HPDE6-E6E7 (cell line): ENCODE measurements around the gene ACOX3.
A peak's percentile ranks its signal among the peaks of the same experiment; 100 is the strongest.

Experiments used
- DNase-seq: peaks from one replicate; pipeline ENCODE4 v3.0.0; 2011; ENCODE audit warnings: missing footprints; ENCODE audit errors: extremely low spot score

Gene ACOX3

DNA sequence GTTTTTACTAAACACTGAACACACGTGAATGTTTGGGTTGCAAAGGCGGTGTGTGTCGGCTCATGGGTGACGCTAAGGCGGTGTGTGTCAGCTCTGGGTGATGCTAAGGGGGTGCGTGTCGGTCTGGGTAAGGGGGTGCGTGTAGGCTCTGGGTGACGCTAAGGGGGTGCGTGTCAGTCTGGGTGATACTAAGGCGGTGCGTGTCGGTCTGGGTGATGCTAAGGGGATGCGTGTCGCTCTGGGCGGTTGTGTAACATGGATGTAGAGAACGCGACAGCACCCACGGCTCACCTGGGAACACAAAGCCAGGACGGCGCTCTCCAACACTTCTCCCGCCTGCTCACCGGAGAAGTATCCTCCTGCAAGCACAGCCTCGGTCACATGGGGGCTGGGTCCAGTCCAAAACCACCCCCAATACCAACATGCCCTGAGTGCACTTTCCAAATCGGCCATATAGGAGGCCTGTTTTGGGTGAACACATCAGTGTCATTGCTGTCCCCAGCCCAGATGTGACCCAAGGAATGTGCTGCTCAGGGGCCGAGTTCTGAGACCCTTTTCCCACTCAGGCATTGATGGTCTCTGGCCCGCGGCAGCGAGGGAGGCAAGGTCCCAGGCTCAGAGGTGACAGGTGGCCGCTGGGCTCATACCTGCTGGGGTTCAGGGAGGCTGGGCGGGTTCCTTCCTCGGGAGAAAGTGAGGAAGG lies 67.1 kb downstream of the ACOX3 start:
- no peak for DNase-seq

DNA sequence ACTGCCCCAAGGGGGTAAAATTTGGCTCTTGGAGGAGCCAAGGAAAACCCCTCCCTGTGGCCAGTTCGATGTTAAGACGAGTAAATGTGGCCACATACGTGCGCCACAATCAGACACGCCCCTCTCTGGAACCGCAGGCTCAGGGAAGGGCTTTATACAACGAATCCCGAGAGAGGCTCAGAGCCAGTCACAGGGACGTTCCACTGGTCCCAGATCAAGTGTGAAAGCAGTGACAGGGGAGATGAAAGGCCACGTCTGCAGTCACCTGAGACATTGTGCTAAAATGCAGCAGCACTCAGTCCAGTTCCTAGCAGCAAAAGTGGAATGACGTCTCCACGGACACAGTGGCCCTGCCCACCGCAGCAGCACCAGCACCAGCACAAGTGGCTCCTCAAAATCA lies 68.0 kb downstream of the ACOX3 start:
- DNase-seq = no peak

DNA sequence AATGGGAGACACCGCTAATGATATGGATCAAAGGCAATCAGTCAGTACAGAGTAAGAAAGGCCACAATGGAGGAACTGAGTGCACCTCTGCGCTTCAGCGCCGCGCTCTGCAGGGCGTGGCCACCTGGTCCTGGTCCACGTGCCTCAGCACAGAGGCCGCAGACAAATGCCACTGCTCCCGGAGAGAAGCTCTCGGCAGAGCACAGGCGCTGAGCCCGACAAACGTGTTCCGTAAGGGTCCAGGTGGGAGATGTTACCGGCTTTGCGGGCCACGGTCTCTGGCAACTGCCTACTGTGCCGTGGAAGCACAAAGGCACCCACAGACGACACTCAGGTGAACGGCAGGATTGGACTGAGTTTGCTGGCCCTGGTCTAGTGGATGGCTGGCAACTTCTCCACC lies 68.9 kb downstream of the ACOX3 start:
- DNase-seq = no peak

DNA sequence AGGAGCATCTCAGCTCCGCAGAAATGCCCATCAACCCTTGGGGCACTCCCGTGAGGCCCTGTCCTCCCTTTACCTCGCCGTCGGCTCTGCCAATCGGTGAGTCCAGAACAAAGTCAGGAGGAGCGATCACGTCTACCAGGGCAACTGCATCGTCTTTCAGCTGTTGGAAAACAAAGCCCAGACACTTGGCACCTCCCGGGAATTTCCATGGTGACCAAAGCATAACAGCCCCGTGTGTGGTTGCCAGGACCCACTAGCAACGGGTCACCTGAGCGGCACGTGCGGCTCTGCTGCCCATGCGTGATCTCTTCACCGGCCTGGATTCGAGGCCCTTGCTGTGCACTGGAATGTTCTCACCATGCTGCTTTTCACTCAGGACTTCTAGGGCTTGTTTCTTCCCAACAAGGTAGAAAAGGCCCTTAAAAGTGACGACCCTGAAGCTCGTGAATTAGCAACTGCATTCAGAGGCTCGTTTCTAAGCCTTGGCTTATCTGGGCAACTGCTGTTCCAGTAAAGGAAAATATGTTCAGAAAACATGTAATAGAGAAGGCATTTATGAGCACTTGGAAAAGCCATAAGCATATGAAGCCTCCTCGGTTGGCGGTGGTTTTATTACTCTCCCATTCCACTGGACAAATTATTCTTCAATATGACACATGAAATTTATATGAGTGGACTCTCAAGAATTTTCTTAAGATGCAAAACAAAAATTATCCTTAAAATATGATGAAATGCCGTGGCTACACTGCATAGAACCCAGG lies 69.5 kb downstream of the ACOX3 start:
- DNase-seq = no peak

DNA sequence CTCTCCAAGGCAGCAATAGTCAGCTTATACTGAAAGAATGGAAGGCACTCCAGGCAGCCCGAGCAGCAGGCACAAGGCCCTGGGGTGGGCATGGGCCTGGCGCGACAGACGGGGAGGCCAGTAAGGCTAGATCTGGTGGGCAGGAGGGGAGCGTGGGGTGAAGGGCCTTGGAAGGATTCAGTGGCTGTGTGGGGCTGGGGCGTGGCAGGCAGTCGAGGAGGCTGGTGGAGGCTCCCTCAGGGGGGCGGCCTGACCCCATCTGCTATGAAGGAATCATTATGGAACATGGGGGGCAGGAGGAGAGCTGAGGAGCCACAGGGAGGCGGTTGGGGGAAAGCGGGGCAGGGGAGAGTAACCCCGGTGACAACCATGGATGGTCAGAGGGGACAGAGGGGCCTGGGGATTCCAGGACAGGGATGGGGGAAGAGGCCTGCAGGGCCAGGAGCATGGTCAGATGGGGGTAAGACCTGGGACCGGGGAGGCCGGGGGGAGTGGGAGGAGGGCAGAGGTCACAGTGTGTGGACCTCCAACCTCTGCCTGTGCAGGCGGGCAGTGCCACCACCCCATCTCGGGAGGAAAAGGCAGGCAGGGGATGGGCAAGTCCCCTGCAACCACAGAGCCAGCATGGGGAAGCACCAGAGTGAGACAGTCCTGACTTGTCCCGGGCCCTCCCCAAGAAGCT lies 70.3 kb downstream of the ACOX3 start:
- DNase-seq = no peak

GRCh38 chr4:8369426-8370105 lies 71.0 kb downstream of the ACOX3 start:
- no peak for DNase-seq

GRCh38 chr4:8368998-8369397 lies 71.5 kb downstream of the ACOX3 start:
- DNase-seq = no peak

DNA sequence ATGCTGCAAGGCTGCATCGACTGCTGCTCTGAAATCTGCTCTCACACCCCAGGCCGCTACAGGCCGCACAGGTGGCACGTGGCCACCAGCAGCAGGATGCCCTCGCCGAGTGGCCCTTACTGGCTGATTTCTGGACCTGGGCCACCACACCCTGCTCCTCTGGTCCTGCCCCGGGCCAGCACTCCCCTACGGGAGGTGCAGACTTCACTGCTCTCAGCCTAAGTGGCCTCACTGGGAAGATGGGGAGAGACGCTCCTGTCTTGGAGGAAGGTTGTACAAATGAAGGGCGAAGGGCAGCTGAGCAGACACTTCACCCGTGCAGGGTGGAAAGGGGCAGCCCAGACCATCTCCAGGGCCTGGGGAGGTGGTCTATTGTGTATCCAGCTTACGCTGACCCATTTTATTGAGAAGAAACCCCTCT lies 72.5 kb downstream of the ACOX3 start:
- no peak for DNase-seq

DNA sequence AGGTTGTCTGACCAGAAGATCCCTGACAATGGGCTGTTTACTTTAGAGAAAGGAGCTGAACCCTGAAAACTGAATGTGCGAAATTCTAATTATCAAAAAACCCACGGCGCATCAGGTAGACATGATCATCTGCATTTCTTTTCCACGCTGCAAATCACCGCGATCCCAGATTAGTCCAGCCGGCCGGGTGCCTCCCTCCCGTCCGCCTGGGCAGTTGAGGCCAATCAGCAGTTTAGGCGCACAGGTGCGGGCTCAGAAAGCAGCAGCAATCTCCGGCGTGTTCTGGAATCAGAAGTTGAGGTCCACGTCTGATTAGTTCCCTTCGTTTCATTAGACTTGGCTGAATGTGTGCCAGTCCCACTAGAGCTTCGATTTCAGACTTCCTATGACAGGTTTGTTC lies 73.9 kb downstream of the ACOX3 start:
- DNase-seq = no peak

- no peak for DNase-seq
Measured at GRCh38 chr4:8365951-8366350, 74.6 kb downstream of the ACOX3 start.

DNA sequence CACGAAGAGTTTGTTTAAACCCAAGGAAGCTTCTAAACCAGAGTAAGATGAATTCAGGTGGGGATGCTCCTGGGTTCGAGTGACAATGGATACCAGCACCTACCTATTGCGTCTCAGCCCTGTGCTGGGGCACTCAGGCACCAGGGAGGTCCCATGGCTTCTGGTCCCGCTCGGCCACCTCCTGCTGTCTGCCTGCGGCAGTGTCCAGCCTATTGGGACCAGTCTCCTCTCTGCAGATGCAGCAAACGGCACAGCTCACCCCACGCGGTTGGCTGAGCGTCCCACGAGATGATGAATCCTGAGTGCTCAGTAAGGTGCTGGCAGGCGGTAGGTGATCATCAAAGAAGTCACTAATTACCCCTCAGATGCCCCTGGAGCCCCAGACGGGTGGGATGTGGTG lies 75.2 kb downstream of the ACOX3 start:
- no peak for DNase-seq

- DNase-seq = no peak
Measured at GRCh38 chr4:8364848-8365350, 75.6 kb downstream of the ACOX3 start.

DNA sequence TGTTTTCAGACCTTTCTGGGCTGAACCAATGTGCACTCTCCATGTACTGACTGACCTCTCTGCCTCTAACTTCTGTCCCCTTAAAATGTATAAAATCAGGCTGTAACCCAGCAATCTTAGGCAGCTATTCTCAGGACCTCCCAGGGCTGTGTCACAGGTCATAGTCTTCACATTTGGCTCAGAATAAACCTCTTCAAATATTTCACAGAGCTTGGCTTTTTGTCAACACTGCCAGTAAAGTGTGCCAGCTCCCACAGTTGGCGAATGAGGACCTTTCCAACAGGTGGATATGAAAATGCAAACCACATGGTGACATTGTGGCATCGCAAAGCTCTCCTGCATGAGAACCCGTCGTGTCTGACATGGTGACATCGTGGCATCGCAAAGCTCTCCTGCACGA lies 76.4 kb downstream of the ACOX3 start:
- DNase-seq = no peak

DNA sequence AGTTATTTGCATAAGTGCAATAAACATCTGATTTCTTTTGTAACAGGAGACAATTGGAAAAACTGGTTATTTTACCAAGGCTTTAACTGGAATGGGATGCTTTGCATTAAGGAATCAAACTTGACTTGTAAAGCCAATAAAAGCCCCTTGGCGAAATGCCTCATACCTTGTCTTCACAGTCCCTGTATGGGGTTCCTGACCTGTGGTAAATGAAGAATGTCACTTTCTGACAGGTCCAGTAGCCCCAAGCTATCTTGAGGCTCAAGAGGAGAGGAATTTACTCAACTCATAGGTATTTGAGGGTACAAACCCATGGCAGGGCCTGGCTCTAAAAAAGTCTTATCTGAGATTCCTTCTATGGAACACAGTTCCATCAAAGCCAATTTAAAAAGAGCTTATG lies 78.0 kb downstream of the ACOX3 start:
- DNase-seq = no peak

DNA sequence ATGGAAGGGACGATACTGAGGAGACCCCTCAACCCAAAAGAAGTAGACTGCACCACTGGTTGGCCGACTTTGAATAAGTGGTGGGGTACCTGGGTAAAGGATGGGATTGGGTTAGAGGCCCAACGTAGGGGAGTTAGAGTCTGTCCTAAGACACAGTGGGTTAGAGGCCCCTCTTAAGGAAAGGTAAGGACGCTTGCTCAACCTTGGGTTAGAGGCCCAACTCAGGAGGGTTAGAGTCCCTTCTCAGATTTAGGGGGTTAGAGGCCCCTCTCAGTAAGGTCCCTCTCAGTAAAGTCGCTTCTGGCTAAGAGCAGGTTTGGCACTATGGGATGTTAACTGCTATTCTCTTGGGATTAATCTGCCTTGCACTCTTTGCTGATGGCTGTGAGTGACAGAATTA lies 81.3 kb downstream of the ACOX3 start:
- no peak for DNase-seq

GRCh38 chr4:8356856-8357255 lies 83.7 kb downstream of the ACOX3 start:
- DNase-seq = no peak

GRCh38 chr4:8355864-8356565 lies 84.5 kb downstream of the ACOX3 start:
- no peak for DNase-seq

GRCh38 chr4:8355306-8355705 lies 85.2 kb downstream of the ACOX3 start:
- DNase-seq = peak; percentile 33

GRCh38 chr4:8353912-8354453 lies 86.5 kb downstream of the ACOX3 start:
- DNase-seq = no peak

DNA sequence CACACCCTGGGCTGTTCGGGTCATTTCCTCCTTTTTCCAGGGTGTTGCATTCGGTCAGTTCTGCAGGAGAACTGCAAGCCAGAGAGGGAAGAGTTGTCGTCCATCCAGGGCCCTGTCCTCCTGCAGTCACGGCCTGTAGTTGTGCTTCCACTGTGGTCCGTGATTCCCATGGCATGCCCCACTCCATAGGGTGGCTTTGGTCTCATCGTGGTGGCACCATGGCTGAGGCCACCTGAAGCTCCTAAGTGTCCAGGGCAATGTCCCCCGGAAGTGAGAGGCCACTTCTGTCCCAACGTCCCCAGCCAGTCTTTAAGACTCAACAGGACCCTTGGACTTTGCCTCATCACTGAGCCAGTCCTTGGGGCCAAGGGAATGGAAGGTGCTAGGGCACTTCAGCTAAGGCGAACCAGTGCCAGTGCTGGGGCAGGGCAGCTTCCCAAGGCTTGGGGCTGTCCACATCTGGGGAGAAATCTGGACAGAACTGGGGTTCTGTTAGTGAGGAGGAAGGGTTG lies 87.3 kb downstream of the ACOX3 start:
- DNase-seq = no peak
